GM23338 (cell line): ENCODE results near the gene TTYH3.

Experiments used
- CREB1 ChIP-seq: fragments of 250-450 bp; sonication (Bioruptor Pico); IDR thresholded peaks from 2 replicates; pipeline ENCODE4 v1.5.0; 2020; ENCODE audit warnings: low read depth, mild to moderate bottlenecking, moderate library complexity
- EZH2 ChIP-seq: fragments of 200-600 bp; sonication (generic); IDR thresholded peaks from one replicate; pipeline ENCODE4 v1.8.0; 2017; ENCODE audit warnings: antibody characterized with exemption, mild to moderate bottlenecking, low read depth; ENCODE audit not compliant: unreplicated experiment
- EZH2phosphoT487 ChIP-seq: fragments of 200-600 bp; sonication (generic); IDR thresholded peaks from one replicate; pipeline ENCODE4 v1.8.1; 2018; ENCODE audit warnings: antibody characterized with exemption; ENCODE audit not compliant: unreplicated experiment
- JUNB ChIP-seq: IDR thresholded peaks from one replicate; pipeline ENCODE4 v1.6.1; 2016; ENCODE audit warnings: antibody characterized with exemption; ENCODE audit not compliant: unreplicated experiment
- NANOG ChIP-seq: IDR thresholded peaks from 2 replicates; pipeline ENCODE4 v1.6.1; 2016; ENCODE audit warnings: antibody characterized with exemption, borderline replicate concordance
- POLR2AphosphoS5 ChIP-seq: IDR thresholded peaks from 2 replicates; pipeline ENCODE4 v1.6.1; 2016; ENCODE audit warnings: antibody characterized with exemption, low read depth
- STAT1 ChIP-seq: IDR thresholded peaks from one replicate; pipeline ENCODE4 v1.6.1; 2016; ENCODE audit warnings: antibody characterized with exemption; ENCODE audit not compliant: unreplicated experiment
- ZNF114 ChIP-seq: fragments of 250-450 bp; sonication (Bioruptor Pico); IDR thresholded peaks from 2 replicates; pipeline ENCODE4 v1.5.0; 2020; ENCODE audit warnings: mild to moderate bottlenecking, moderate library complexity
- ZNF331 ChIP-seq: fragments of 250-450 bp; sonication (Bioruptor Pico); IDR thresholded peaks from 2 replicates; pipeline ENCODE4 v1.5.0; 2020; ENCODE audit warnings: low read depth, mild to moderate bottlenecking, moderate library complexity
- TF ChIP-seq, protein P1 (sequence below), 2 experiments: fragments of 200-600 bp in 1 of 2; sonication (generic) in 1 of 2; conservative IDR thresholded peaks; 2 replicates each; pipeline versions ENCODE4 v1.5.1 to v1.6.1; 2016 to 2017; ENCODE audit warnings: antibody characterized with exemption in 2 of 2, low read depth in 2 of 2, mild to moderate bottlenecking in 2 of 2, moderate library complexity in 1 of 2
- TF ChIP-seq, protein P2 (sequence below): IDR thresholded peaks from one replicate; pipeline ENCODE4 v1.6.1; 2018; ENCODE audit warnings: antibody characterized with exemption; ENCODE audit not compliant: unreplicated experiment
- TF ChIP-seq, protein P3 (sequence below): fragments of 250-450 bp; sonication (Bioruptor Pico); IDR thresholded peaks from 2 replicates; pipeline ENCODE4 v1.5.0; 2020; ENCODE audit warnings: mild to moderate bottlenecking, moderate library complexity

DNA sequence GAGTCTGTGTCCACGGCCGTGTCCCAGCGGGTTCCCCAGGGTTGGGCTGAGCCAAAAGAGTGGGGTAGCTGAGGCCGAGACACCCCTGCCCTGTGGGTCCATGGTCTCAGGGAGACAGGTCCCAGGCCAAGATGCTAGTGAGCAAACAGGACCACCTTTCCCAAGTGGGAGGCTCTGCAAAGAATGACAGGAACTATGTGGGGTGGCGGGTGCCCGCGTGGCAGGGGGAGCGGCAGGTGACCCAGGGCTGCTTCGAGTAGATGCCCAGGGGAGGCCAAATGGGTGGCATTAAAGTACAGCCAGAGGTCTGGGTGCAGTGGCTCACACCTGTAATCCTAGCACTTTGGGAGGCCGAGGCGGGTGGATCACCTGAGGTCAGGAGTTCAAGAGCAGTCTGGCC lies 18.2 kb downstream of the TTYH3 start:
- TF ChIP-seq, protein P1, sequence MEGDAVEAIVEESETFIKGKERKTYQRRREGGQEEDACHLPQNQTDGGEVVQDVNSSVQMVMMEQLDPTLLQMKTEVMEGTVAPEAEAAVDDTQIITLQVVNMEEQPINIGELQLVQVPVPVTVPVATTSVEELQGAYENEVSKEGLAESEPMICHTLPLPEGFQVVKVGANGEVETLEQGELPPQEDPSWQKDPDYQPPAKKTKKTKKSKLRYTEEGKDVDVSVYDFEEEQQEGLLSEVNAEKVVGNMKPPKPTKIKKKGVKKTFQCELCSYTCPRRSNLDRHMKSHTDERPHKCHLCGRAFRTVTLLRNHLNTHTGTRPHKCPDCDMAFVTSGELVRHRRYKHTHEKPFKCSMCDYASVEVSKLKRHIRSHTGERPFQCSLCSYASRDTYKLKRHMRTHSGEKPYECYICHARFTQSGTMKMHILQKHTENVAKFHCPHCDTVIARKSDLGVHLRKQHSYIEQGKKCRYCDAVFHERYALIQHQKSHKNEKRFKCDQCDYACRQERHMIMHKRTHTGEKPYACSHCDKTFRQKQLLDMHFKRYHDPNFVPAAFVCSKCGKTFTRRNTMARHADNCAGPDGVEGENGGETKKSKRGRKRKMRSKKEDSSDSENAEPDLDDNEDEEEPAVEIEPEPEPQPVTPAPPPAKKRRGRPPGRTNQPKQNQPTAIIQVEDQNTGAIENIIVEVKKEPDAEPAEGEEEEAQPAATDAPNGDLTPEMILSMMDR (conservative IDR thresholded peaks at IDR 0.05; ENCODE audit: low read depth in 2 of 2): no peak
- no peak for TF ChIP-seq POLR2AphosphoS5
- TF ChIP-seq EZH2: no peak
- no peak for TF ChIP-seq CREB1 (CRISPR knock-in tag)
- TF ChIP-seq JUNB: no peak
- no peak for TF ChIP-seq ZNF114
- TF ChIP-seq, protein P2, sequence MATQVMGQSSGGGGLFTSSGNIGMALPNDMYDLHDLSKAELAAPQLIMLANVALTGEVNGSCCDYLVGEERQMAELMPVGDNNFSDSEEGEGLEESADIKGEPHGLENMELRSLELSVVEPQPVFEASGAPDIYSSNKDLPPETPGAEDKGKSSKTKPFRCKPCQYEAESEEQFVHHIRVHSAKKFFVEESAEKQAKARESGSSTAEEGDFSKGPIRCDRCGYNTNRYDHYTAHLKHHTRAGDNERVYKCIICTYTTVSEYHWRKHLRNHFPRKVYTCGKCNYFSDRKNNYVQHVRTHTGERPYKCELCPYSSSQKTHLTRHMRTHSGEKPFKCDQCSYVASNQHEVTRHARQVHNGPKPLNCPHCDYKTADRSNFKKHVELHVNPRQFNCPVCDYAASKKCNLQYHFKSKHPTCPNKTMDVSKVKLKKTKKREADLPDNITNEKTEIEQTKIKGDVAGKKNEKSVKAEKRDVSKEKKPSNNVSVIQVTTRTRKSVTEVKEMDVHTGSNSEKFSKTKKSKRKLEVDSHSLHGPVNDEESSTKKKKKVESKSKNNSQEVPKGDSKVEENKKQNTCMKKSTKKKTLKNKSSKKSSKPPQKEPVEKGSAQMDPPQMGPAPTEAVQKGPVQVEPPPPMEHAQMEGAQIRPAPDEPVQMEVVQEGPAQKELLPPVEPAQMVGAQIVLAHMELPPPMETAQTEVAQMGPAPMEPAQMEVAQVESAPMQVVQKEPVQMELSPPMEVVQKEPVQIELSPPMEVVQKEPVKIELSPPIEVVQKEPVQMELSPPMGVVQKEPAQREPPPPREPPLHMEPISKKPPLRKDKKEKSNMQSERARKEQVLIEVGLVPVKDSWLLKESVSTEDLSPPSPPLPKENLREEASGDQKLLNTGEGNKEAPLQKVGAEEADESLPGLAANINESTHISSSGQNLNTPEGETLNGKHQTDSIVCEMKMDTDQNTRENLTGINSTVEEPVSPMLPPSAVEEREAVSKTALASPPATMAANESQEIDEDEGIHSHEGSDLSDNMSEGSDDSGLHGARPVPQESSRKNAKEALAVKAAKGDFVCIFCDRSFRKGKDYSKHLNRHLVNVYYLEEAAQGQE: no peak
- no peak for TF ChIP-seq EZH2phosphoT487
- TF ChIP-seq NANOG: no peak
- TF ChIP-seq STAT1: no peak
- TF ChIP-seq, protein P3, sequence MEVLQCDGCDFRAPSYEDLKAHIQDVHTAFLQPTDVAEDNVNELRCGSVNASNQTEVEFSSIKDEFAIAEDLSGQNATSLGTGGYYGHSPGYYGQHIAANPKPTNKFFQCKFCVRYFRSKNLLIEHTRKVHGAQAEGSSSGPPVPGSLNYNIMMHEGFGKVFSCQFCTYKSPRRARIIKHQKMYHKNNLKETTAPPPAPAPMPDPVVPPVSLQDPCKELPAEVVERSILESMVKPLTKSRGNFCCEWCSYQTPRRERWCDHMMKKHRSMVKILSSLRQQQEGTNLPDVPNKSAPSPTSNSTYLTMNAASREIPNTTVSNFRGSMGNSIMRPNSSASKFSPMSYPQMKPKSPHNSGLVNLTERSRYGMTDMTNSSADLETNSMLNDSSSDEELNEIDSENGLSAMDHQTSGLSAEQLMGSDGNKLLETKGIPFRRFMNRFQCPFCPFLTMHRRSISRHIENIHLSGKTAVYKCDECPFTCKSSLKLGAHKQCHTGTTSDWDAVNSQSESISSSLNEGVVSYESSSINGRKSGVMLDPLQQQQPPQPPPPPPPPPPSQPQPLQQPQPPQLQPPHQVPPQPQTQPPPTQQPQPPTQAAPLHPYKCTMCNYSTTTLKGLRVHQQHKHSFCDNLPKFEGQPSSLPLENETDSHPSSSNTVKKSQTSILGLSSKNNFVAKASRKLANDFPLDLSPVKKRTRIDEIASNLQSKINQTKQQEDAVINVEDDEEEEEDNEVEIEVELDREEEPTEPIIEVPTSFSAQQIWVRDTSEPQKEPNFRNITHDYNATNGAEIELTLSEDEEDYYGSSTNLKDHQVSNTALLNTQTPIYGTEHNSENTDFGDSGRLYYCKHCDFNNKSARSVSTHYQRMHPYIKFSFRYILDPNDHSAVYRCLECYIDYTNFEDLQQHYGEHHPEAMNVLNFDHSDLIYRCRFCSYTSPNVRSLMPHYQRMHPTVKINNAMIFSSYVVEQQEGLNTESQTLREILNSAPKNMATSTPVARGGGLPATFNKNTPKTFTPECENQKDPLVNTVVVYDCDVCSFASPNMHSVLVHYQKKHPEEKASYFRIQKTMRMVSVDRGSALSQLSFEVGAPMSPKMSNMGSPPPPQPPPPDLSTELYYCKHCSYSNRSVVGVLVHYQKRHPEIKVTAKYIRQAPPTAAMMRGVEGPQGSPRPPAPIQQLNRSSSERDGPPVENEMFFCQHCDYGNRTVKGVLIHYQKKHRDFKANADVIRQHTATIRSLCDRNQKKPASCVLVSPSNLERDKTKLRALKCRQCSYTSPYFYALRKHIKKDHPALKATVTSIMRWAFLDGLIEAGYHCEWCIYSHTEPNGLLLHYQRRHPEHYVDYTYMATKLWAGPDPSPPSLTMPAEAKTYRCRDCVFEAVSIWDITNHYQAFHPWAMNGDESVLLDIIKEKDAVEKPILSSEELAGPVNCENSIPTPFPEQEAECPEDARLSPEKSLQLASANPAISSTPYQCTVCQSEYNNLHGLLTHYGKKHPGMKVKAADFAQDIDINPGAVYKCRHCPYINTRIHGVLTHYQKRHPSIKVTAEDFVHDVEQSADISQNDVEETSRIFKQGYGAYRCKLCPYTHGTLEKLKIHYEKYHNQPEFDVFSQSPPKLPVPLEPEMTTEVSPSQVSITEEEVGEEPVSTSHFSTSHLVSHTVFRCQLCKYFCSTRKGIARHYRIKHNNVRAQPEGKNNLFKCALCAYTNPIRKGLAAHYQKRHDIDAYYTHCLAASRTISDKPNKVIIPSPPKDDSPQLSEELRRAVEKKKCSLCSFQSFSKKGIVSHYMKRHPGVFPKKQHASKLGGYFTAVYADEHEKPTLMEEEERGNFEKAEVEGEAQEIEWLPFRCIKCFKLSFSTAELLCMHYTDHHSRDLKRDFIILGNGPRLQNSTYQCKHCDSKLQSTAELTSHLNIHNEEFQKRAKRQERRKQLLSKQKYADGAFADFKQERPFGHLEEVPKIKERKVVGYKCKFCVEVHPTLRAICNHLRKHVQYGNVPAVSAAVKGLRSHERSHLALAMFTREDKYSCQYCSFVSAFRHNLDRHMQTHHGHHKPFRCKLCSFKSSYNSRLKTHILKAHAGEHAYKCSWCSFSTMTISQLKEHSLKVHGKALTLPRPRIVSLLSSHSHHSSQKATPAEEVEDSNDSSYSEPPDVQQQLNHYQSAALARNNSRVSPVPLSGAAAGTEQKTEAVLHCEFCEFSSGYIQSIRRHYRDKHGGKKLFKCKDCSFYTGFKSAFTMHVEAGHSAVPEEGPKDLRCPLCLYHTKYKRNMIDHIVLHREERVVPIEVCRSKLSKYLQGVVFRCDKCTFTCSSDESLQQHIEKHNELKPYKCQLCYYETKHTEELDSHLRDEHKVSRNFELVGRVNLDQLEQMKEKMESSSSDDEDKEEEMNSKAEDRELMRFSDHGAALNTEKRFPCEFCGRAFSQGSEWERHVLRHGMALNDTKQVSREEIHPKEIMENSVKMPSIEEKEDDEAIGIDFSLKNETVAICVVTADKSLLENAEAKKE: no peak
- TF ChIP-seq ZNF331 (CRISPR knock-in tag): no peak
